Mucosa of descending colon (tissue), 3 donors: ENCODE measurements around the gene NEUROD4. TPM values are rescaled to one million over a fixed set of nuclear protein-coding genes. Genes with fewer than 3 reads are reported as not detected.

Experiments
- ATAC-seq: fragments of 200-7000 bp; cut with Tn5 transposase; one replicate; pipeline ENCODE4 v1.9.1; 2020; ENCODE audit warnings: mild to moderate bottlenecking, moderate library complexity
- DNase-seq, 3 donors: peaks; one replicate each; pipeline ENCODE4 v3.0.0-alpha.2; 2020
- H3K36me3 ChIP-seq: fragments of 200-600 bp; one replicate; pipeline ENCODE4 v1.8.0; 2021; ENCODE audit warnings: low read depth, mild to moderate bottlenecking
- H3K4me1 ChIP-seq: fragments of 200-600 bp; one replicate; pipeline ENCODE4 v1.8.0; 2021; ENCODE audit warnings: low read depth, mild to moderate bottlenecking
- H3K4me3 ChIP-seq: fragments of 200-600 bp; one replicate; pipeline ENCODE4 v1.8.0; 2021; ENCODE audit warnings: mild to moderate bottlenecking
- H3K9me3 ChIP-seq: fragments of 200-600 bp; one replicate; pipeline ENCODE4 v1.8.0; 2021; ENCODE audit warnings: mild to moderate bottlenecking
- intact Hi-C, 2 donors: fragments of 100-400 bp; cut with DNase I in 1 of 2; cut with micrococcal nuclease in 1 of 2; formaldehyde crosslinking; loops; one replicate each; pipeline versions ENCODE4 v1.11.0 to v1.11.1; 2022; cut with DNase I, micrococcal nuclease
- total RNA-seq, 3 donors: library from RNA; stranded (reverse); fragmentation: NEBNext Ultra II Directional in 2 of 3; extraction: Animal tissue kit (Norgen Biotek cat#: 25700) in 2 of 3; gene quantifications; one replicate each; pipeline versions ENCODE4 v1.2.1 to v1.2.4, GENCODE V29; 2021 to 2023
- TF ChIP-seq, protein P1 (sequence below): fragments of 200-600 bp; IDR thresholded peaks from one replicate; pipeline ENCODE4 v1.8.0; 2022; ENCODE audit warnings: antibody characterized with exemption, mild to moderate bottlenecking
- donor health status: DM: no; HTN: no; CAD: no; lungs with moderate emphysema.
- donor health status: DM: no; HTN: no; CAD: no.
- donor health status: DM: no; HTN: yes; CAD: no.

The NEUROD4 gene
- total RNA-seq, 3 donors from 2014 or later = not detected

GRCh38 chr12:55061024-55061423, 41.2 kb downstream of the NEUROD4 start:
- Histone ChIP-seq H3K4me3 (no peak overlapping the region), H3K4me1 (no peaks in the 10 kb centered on the region), H3K9me3 (no peaks in the 10 kb centered on the region), H3K36me3 (no peaks in the 10 kb centered on the region)
- intact Hi-C loops = no loop called here
- ATAC-seq (no peak), DNase-seq (no peak)
- TF ChIP-seq, protein P1, sequence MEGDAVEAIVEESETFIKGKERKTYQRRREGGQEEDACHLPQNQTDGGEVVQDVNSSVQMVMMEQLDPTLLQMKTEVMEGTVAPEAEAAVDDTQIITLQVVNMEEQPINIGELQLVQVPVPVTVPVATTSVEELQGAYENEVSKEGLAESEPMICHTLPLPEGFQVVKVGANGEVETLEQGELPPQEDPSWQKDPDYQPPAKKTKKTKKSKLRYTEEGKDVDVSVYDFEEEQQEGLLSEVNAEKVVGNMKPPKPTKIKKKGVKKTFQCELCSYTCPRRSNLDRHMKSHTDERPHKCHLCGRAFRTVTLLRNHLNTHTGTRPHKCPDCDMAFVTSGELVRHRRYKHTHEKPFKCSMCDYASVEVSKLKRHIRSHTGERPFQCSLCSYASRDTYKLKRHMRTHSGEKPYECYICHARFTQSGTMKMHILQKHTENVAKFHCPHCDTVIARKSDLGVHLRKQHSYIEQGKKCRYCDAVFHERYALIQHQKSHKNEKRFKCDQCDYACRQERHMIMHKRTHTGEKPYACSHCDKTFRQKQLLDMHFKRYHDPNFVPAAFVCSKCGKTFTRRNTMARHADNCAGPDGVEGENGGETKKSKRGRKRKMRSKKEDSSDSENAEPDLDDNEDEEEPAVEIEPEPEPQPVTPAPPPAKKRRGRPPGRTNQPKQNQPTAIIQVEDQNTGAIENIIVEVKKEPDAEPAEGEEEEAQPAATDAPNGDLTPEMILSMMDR = no peak

- no peaks in the 10 kb centered on the region for H3K36me3 ChIP-seq
- TF ChIP-seq, protein P1 = no peak
- intact Hi-C loops = no loop called here
- H3K4me3 ChIP-seq = no peak overlapping the region
- ATAC-seq = no peak
- H3K4me1 ChIP-seq = no peaks in the 10 kb centered on the region
- no peaks in the 10 kb centered on the region for H3K9me3 ChIP-seq
- no peak for DNase-seq
Measured at GRCh38 chr12:55063291-55063690, 43.5 kb downstream of the NEUROD4 start.

DNA sequence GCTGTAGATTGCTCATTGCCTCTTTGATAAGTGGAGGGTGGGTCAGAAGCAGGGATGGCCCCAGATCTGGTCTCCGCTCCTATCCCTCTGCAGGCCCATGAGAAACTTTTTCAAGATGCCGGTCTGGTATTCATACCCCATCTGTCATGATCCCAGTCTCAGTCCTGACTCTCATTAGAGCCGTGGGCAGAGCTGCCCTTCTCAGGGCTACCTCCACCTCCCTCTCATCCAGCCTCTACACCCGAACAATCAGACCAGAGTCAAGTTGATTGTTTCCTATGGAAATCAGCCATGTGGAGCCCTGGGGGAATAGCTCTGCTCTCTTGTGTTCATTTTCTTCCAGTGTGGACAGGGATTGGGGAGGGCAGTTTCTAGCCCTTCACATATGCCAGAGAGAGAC, 45.8 kb downstream of the NEUROD4 start:
- H3K4me3 ChIP-seq = no peak overlapping the region
- no peaks in the 10 kb centered on the region for H3K36me3 ChIP-seq
- ATAC-seq (no peak), DNase-seq (no peak)
- no peaks in the 10 kb centered on the region for H3K4me1 ChIP-seq
- intact Hi-C loops = no loop called here
- TF ChIP-seq, protein P1 = no peak
- H3K9me3 ChIP-seq = no peaks in the 10 kb centered on the region

GRCh38 chr12:55067701-55068100, 47.9 kb downstream of the NEUROD4 start:
- TF ChIP-seq, protein P1 = no peak
- no peaks in the 10 kb centered on the region for H3K4me1 ChIP-seq
- intact Hi-C loops = no loop called here
- DNase-seq (no peak), ATAC-seq (no peak)
- no peaks in the 10 kb centered on the region for H3K36me3 ChIP-seq
- no peaks in the 10 kb centered on the region for H3K9me3 ChIP-seq
- no peak overlapping the region for H3K4me3 ChIP-seq

- intact Hi-C loops = no loop called here
- no peaks in the 10 kb centered on the region for H3K9me3 ChIP-seq
- DNase-seq (peak in 1 of 3 donors; percentile 16), ATAC-seq (peak; percentile 82)
- no peak overlapping the region for H3K4me3 ChIP-seq
- no peaks in the 10 kb centered on the region for H3K36me3 ChIP-seq
- TF ChIP-seq, protein P1 = peak; percentile 49
- no peaks in the 10 kb centered on the region for H3K4me1 ChIP-seq
Measured at GRCh38 chr12:55068416-55069010, 48.7 kb downstream of the NEUROD4 start.

DNA sequence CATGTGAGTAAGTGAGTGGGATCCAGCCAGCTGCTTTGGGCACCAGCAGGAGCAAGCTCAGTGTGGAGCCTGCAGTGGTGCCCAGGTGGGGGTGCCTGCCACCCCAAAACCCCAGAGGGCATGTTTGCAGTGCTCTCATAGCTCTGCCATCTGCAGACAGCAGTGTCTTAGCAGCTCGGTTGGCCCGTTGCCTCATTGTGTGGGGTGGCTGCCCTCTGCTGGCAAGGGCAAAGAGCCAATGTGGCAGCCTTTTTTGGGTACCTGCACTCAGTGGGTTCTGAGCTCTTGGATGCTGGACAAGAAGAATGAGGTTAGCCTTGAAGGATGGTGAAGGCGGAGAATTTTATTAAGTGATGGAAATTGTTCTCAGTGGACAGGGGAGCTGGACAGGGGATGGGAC, 52.3 kb downstream of the NEUROD4 start:
- Histone ChIP-seq H3K9me3 (no peaks in the 10 kb centered on the region), H3K36me3 (no peaks in the 10 kb centered on the region), H3K4me3 (no peak overlapping the region), H3K4me1 (no peaks in the 10 kb centered on the region)
- intact Hi-C loops = loop anchor here (2.0 to 5.0 kb wide), 2 partner anchors 77 to 80 kb away; no protein-coding TSS in a partner anchor
- TF ChIP-seq, protein P1 = no peak
- ATAC-seq (peak; percentile 76), DNase-seq (peak; percentile 54 to 59 (median 55))
